ENCODE results near the gene COL18A1.
"Not testable (repeated sequence)": the region's sequence is repeated elsewhere in the genome, so short reads cannot be mapped to it uniquely, and the experiment has no call there.

Gene COL18A1

GRCh38 chr21:45521241-45521640, 116.3 kb downstream of the COL18A1 start:
- no peak for DNase-seq
- TF ChIP-seq POLR2A (IDR thresholded peaks at IDR 0.05; ENCODE audit: low read length) (no peak), GATA1 (IDR thresholded peaks at IDR 0.05; ENCODE audit: low read depth, low read length) (no peak)

GRCh38 chr21:45522381-45522780, 117.4 kb downstream of the COL18A1 start:
- TF ChIP-seq POLR2A (IDR thresholded peaks at IDR 0.05; ENCODE audit: low read length) (no peak), GATA1 (IDR thresholded peaks at IDR 0.05; ENCODE audit: low read depth, low read length) (no peak)

GRCh38 chr21:45522986-45523385, 118.0 kb downstream of the COL18A1 start:
- no peak for DNase-seq
- TF ChIP-seq POLR2A (IDR thresholded peaks at IDR 0.05; ENCODE audit: low read length) (no peak), GATA1 (IDR thresholded peaks at IDR 0.05; ENCODE audit: low read depth, low read length) (no peak)

More at GRCh38 chr21:45522381-45522780, 117.4 kb downstream of the COL18A1 start:
- DNase-seq, result no peak

GRCh38 chr21:45523411-45524101, 118.6 kb downstream of the COL18A1 start:
- no peak for TF ChIP-seq GATA1 (IDR thresholded peaks at IDR 0.05; ENCODE audit: low read depth, low read length)
- TF ChIP-seq POLR2A (IDR thresholded peaks at IDR 0.05; ENCODE audit: low read length), result no peak
- peak; percentile 28 to 33 for DNase-seq

GRCh38 chr21:45524756-45525152, 119.8 kb downstream of the COL18A1 start:
- TF ChIP-seq POLR2A (IDR thresholded peaks at IDR 0.05; ENCODE audit: low read length), result no peak
- DNase-seq, result no peak

- no peak for DNase-seq
- TF ChIP-seq GATA1 (IDR thresholded peaks at IDR 0.05; ENCODE audit: low read depth, low read length) (no peak), POLR2A (IDR thresholded peaks at IDR 0.05; ENCODE audit: low read length) (no peak)
Measured at GRCh38 chr21:45525153-45525909, 120.4 kb downstream of the COL18A1 start.

GRCh38 chr21:45525910-45526306, 120.9 kb downstream of the COL18A1 start:
- TF ChIP-seq GATA1 (IDR thresholded peaks at IDR 0.05; ENCODE audit: low read depth, low read length) (no peak), POLR2A (IDR thresholded peaks at IDR 0.05; ENCODE audit: low read length) (no peak)
- no peak for DNase-seq

GRCh38 chr21:45527151-45527999, 122.4 kb downstream of the COL18A1 start:
- not testable (repeated sequence) for DNase-seq

- no peak for TF ChIP-seq POLR2A (IDR thresholded peaks at IDR 0.05; ENCODE audit: low read length)
- no peak for TF ChIP-seq GATA1 (IDR thresholded peaks at IDR 0.05; ENCODE audit: low read depth, low read length)
- DNase-seq, result no peak
Measured at GRCh38 chr21:45528028-45528705, 123.2 kb downstream of the COL18A1 start.

- no peak for DNase-seq
- TF ChIP-seq GATA1 (IDR thresholded peaks at IDR 0.05; ENCODE audit: low read depth, low read length) (no peak), POLR2A (IDR thresholded peaks at IDR 0.05; ENCODE audit: low read length) (no peak)
Measured at GRCh38 chr21:45528981-45529784, 124.2 kb downstream of the COL18A1 start.

GRCh38 chr21:45529785-45530422, 124.9 kb downstream of the COL18A1 start:
- TF ChIP-seq GATA1 (IDR thresholded peaks at IDR 0.05; ENCODE audit: low read depth, low read length) (no peak), POLR2A (IDR thresholded peaks at IDR 0.05; ENCODE audit: low read length) (no peak)

GRCh38 chr21:45530423-45531113, 125.6 kb downstream of the COL18A1 start:
- no peak for TF ChIP-seq GATA1 (IDR thresholded peaks at IDR 0.05; ENCODE audit: low read depth, low read length)
- no peak for TF ChIP-seq POLR2A (IDR thresholded peaks at IDR 0.05; ENCODE audit: low read length)
- no peak for DNase-seq

More at GRCh38 chr21:45529785-45530422, 124.9 kb downstream of the COL18A1 start:
- DNase-seq, result no peak

- DNase-seq, result not testable (repeated sequence)
Measured at GRCh38 chr21:45531114-45531392, 126.1 kb downstream of the COL18A1 start.

Measured in erythroblast (primary cell).